NCI-H82 (cell line): ENCODE measurements around the gene DUOX2.
A peak's percentile ranks its signal among the peaks of the same experiment; 100 is the strongest.

Experiments used
- DNase-seq: peaks from one replicate; lab custom pipeline; 2025; lab: John Stamatoyannopoulos, UW

Gene DUOX2

DNA sequence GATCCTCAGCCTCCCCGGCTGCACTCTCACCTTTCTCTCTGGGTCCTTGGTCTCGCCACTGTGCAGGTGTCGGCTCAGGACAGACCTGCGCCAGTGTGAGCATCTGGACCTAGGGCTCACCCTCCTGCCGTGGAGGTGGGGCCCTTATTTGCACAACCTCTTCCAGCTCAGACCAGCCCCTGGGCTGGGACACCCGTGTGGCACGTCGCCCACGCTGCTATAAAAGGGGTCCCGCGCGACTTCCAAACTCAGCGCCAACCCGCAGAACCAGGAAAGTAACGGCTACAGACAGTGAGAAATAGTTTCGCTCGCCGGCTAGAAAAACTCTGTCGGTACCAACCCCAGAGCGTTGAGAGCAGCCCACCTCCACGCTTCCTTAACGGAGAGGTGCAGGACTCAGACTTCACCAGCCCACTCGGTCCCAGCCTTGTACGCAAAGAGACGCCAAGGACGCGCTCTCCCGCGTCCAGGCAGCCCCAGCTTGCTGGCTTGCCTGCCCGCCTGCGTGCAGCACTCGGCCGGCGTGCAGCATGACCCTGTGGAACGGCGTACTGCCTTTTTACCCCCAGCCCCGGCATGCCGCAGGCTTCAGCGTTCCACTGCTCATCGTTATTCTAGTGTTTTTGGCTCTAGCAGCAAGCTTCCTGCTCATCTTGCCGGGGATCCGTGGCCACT is at the start of gene DUOX2, which contains the start of gene DUOXA2:
Gene DUOX2, minus strand, starts transcription at position 97 of the 675 bp plus-strand sequence. CDS start 761 bp downstream, outside the sequence.
Gene DUOXA2, plus strand, starts transcription at position 251 of the 675 bp plus-strand sequence. Its CDS starts 280 bp downstream, at position 531.
- DNase-seq, result no peak

GRCh38 chr15:45163508-45163856 is 49.5 kb upstream of the DUOX2 start:
- no peak for DNase-seq

- DNase-seq, result peak; percentile 95
Measured at GRCh38 chr15:45162771-45163507, 49.0 kb upstream of the DUOX2 start.

DNA sequence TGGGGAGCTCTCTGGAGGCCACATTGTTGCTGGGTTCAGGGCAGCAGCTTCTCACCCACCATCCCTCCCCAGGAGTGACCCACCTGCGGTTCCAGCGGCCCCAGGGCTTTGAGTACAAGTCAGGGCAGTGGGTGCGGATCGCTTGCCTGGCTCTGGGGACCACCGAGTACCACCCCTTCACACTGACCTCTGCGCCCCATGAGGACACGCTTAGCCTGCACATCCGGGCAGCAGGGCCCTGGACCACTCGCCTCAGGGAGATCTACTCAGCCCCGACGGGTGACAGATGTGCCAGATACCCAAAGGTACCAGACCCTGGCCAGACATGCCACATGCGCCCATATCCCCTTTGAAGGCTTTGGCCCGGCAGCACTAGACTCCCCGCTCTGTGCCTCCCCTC is 47.7 kb upstream of the DUOX2 start:
- DNase-seq, result no peak

DNA sequence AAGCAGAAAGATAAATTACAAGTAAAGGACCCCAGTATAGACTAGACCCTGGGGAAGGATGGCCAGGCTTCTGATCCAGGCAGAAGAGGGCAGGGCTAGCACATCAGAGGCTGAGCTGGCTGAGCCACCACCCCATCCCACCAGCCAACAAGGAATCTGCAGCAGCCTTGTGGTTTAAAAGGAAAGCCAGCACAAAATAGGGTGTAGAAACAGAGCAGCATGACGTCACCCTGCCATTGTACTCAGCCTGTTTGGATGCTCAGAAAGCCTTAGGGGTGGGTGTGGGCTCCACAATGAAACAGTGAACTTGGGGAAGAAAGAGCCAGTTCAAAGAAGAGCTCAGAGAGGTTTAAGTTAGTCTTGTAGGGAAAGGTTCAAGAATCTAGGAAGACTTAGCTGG is 44.0 kb upstream of the DUOX2 start:
- DNase-seq, result no peak

DNA sequence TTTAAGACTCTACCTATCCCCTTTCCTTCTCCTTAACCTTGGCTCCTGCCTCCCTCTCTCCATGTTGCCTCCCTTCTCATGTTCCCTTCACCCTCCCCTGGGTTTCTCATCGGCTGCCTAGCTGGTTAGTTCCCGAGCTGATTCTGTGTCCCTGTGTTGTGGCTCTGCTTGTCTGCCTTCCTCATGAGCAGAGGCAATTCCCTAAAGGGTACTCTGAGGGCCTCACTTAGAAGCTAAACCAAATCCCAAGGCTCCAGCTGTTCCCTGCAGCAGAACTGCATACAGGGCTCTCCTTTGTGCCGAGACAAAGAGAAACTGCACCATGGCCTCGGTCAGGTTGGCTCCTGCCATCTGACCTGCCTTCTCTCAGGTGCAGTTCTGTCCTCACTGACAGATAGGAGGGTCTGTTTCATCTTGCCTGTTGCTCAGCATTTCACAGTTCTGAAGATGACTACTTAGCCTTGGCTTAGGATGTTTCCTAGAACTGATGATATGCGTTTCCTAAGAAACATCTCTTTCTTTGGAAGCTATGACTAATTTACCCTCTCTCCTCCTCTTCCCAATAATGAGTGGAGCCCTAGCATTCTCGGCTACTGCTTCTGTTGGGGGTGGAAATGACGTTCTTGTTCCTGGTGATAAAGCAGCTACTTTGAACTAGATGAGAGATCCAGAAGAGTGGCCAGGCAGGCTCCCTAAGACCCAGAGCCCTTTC is 42.9 kb upstream of the DUOX2 start:
- peak; percentile 77 for DNase-seq

DNA sequence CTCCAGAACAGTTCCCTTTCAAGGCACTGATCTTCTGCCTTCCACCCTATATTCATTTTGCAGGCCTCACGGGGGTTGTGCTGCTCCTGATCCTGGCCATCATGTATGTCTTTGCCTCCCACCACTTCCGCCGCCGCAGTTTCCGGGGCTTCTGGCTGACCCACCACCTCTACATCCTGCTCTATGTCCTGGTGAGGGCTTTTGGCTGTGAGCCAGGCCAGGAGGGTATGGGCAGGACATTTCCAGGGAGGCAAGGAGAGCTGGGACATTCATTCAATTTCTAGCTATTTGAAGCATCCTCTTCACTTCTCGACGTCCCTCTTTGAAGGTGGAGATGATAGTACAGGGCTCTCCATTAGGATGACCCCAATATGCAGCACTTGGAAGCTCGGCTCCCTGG is 41.8 kb upstream of the DUOX2 start:
- no peak for DNase-seq

DNA sequence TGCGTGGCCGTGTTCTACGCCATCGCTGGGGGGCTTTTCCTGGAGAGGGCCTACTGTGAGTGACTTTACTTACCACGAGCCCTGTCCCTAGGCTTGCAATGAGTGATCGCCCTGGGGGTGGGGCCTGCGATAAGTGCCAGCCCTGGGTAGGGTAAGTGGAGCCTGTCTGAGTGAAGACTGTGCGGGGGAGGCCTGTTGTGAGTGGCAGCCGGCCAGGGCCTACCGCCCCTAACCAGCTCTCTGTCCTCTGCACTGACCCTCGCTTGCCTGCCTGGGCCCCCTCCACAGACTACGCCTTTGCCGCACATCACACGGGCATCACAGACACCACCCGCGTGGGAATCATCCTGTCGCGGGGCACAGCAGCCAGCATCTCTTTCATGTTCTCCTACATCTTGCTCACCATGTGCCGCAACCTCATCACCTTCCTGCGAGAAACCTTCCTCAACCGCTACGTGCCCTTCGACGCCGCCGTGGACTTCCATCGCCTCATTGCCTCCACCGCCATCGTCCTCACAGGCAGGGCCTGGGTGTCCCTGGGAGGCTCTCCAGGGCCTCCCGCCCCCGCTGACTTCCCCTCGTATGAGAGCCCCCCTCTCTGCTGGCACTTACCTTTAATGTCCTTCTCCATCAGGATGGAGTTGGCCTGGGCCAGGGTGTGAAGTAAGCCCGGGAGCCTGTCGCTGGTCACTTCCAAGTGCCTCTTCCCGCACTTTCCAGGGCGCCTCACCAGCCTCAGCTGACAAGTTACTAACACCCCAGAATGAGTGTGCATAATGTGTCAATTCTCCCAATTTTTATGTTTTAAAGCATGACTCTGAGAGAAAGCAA is 38.2 kb upstream of the DUOX2 start:
- no peak for DNase-seq

GRCh38 chr15:45150997-45151396 is 37.0 kb upstream of the DUOX2 start:
- DNase-seq, result no peak

DNA sequence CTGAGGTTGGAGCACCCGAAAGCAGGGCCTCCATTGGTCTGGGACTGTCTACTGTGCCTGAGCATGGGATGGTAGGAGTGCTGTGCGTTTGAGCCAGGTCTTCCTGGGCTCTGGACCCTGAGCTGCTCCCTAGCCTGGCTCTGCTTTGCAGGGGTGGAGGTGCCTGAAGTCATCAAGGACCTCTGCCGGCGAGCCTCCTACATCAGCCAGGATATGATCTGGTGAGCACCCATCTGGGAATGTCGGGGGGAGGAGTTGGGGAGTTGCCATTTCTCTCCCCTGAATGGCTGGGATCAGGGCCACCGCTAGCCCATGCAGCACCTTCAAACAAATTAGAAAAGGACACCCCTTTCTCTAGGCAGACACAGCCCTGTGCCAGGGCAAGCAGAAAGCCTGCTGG is 36.5 kb upstream of the DUOX2 start:
- DNase-seq, result no peak

DNA sequence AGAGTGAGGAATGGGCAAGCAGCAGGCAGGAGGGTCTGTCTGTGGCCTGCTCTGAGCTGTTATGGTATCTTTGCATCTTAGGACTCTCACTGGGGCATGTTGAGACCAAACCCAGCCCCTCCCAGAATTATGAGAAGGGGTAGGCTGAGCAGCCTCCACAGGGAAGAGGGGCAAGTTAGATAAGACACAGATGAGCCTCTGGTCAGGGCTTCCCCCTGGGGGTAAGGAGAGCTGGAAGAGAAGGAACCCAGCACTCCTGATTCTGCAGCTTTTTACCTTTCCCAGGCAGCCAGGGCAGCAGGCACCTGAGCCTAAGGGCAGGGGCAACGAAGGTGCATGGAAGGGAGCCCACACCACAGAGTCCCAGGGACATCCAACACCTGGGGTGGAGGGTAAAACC is 35.1 kb upstream of the DUOX2 start:
- no peak for DNase-seq

DNA sequence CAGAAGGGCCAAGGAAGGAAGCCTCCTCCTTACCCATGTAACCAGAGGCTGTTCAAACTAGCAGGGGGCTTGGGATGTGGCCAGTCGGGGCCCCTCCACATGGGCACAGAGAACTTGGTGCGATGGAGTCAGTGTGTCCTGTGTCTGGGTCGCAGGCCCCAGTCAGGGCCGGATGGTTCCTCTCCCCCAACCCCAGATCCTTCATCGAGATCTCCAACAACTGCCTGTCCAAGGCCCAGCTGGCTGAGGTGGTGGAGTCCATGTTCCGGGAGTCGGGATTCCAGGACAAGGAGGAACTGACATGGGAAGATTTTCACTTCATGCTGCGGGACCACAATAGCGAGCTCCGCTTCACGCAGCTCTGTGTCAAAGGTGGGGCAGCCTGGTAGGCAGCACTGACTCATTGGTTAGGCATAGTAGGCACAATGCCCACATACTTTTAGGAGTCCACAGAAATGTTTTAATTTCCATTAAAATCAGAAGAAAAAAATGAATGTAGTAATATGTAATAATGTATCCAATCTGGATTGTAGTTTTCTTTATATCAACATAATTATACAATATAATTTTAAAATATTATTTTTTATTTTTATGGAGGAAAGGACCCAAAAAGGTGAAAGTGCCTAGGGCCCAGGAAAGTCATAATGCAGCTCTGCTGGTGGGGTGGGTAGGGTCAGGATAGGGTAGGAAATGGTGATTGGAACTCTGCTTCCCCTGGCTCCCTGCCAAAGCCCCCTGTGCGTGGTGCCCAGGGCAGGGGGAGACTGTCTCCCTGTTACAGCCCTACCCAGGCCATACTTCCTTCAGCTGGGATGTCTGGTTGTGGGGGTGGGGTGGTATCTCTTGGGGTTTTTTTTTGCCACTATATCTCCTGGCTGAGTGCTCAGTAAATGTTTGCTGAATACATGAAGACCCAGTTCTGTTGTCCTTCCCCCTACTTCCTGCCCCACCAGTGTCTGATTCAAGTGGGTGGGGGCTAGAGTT is 34.4 kb upstream of the DUOX2 start:
- no peak for DNase-seq

GRCh38 chr15:45147606-45148005 is 33.6 kb upstream of the DUOX2 start:
- no peak for DNase-seq

- DNase-seq, result no peak
Measured at GRCh38 chr15:45146405-45146804, 32.4 kb upstream of the DUOX2 start.

DNA sequence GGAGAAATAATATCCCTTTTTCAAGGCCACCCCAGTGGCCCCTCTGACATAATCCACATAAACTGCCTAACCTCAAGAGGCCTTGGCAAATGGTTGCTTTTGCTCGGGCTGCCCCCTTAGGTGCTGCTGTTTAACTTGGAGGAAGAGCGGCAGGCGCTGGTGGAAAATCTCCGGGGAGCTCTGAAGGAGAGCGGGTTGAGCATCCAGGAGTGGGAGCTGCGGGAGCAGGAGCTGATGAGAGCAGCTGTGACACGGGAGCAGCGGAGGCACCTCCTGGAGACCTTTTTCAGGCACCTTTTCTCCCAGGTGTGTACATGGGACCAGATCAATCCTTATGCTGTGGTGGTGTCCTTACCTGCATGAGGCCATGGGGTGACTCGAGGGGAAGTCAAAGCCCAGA is 30.8 kb upstream of the DUOX2 start:
- DNase-seq, result no peak

- DNase-seq, result no peak
Measured at GRCh38 chr15:45143946-45144345, 30.0 kb upstream of the DUOX2 start.

GRCh38 chr15:45143056-45143455 is 29.1 kb upstream of the DUOX2 start:
- no peak for DNase-seq

GRCh38 chr15:45141386-45141785 is 27.4 kb upstream of the DUOX2 start:
- DNase-seq, result no peak

DNA sequence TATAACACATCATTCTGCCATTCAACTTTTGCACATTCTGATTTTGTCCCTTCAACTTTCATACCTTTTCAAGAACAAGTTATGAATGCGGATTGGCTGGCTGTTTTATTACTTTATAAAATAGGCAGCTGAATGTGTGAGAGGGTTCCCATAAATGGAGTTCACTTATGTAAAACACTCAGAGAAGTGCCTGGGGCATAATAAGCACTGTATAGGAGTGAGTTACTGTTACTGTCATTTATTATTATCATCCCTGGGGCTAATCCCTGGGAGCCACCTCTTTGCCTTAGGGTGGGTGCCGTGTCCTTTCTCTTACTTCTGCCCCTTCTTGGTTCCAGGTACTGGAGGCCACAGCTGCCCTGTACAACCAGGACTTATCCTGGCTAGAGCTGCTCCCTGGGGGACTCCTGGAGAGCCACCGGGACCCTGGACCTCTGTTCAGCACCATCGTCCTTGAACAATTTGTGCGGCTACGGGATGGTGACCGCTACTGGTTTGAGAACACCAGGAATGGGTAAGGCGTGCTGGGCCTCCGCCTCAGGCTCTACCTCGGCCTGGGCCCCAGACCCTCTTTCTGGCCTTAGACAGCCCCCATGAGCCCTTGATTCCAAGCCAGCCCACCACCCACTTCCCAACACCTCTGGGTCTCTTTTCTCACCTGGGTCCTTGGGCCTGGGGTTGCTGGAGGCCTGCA is 26.7 kb upstream of the DUOX2 start:
- DNase-seq, result no peak

- no peak for DNase-seq
Measured at GRCh38 chr15:45139770-45140169, 25.8 kb upstream of the DUOX2 start.
